Fibroblast of the aortic adventitia (primary cell): ENCODE measurements around the gene EEF1AKMT3. TPM values are rescaled to one million over a fixed set of nuclear protein-coding genes. Genes with fewer than 3 reads are reported as not detected.

ENCODE experiments used
- DNase-seq: peaks from one replicate; pipeline ENCODE4 v3.0.0-alpha.2; 2010; ENCODE audit warnings: low read depth
- H3K4me3 ChIP-seq: 2 replicates; pipeline ENCODE4 v1.5.1; 2011; ENCODE audit warnings: low read depth, mild to moderate bottlenecking, control low read depth, low read length, moderate library complexity
- CTCF ChIP-seq: IDR thresholded peaks from 2 replicates; pipeline ENCODE4 v1.5.1; 2011; ENCODE audit warnings: mild to moderate bottlenecking, low read length, control low read depth, inconsistent platforms; ENCODE audit not compliant: insufficient read depth
- total RNA-seq: library from RNA; depleted of rRNA; stranded (reverse); fragments of >200 nt; gene quantifications from 2 replicates; pipeline ENCODE4 v1.2.3, GENCODE V29; 2012; ENCODE audit warnings: low replicate concordance

Gene EEF1AKMT3
- total RNA-seq, 1 donor = 6.6 TPM

GRCh38 chr12:57731411-57732080 is 40.9 kb upstream of the EEF1AKMT3 start:
- DNase-seq = no peak
- TF ChIP-seq CTCF = no peak
- H3K4me3 ChIP-seq = no peak overlapping the region

- no peak overlapping the region for H3K4me3 ChIP-seq
- no peak for TF ChIP-seq CTCF
- DNase-seq = no peak
Observed at GRCh38 chr12:57732270-57732669, 40.1 kb upstream of the EEF1AKMT3 start.

- H3K4me3 ChIP-seq = no peak overlapping the region
- no peak for TF ChIP-seq CTCF
- no peak for DNase-seq
Observed at GRCh38 chr12:57732726-57733593, 39.5 kb upstream of the EEF1AKMT3 start.

- DNase-seq = no peak
- TF ChIP-seq CTCF = no peak
- H3K4me3 ChIP-seq = no peak overlapping the region
Observed at GRCh38 chr12:57733928-57734327, 38.5 kb upstream of the EEF1AKMT3 start.

GRCh38 chr12:57734591-57734990 is 37.8 kb upstream of the EEF1AKMT3 start:
- H3K4me3 ChIP-seq = no peak overlapping the region
- no peak for DNase-seq
- TF ChIP-seq CTCF = no peak

- H3K4me3 ChIP-seq = no peak overlapping the region
- no peak for TF ChIP-seq CTCF
- no peak for DNase-seq
Observed at GRCh38 chr12:57735198-57735855, 37.1 kb upstream of the EEF1AKMT3 start.
